K562 (cell line): ENCODE results near the gene CDK9. TPM values are rescaled to one million over a fixed set of nuclear protein-coding genes. Genes with fewer than 3 reads are reported as not detected.
A peak's percentile ranks its signal among the peaks of the same experiment; 100 is the strongest.

Experiments used
- BDP1 ChIP-seq: IDR thresholded peaks from 3 replicates; pipeline ENCODE4 v1.6.1; 2011; ENCODE audit not compliant: insufficient read length, insufficient read depth
- DMBX1 ChIP-seq: fragments of 250-450 bp; sonication (Bioruptor Pico); IDR thresholded peaks from 2 replicates; pipeline ENCODE4 v1.8.0; 2022; ENCODE audit warnings: inconsistent platforms, mild to moderate bottlenecking, moderate library complexity, borderline replicate concordance
- DPF2 ChIP-seq: fragments of 450-650 bp; IDR thresholded peaks from 2 replicates; pipeline ENCODE4 v1.6.1; 2016
- EP300 ChIP-seq: IDR thresholded peaks from 2 replicates; pipeline ENCODE4 v1.6.1; 2012; ENCODE audit warnings: low read length, improper control_type of control experiment
- NR2C1 ChIP-seq, 2 experiments: fragments of 450-650 bp; IDR thresholded peaks; 2 replicates each; pipeline ENCODE4 v1.6.1; 2017; ENCODE audit warnings: mild to moderate bottlenecking in 2 of 2, antibody characterized with exemption in 1 of 2, inconsistent platforms in 1 of 2, missing compliant biosample characterization in 1 of 2, missing genetic modification characterization in 1 of 2
- NR2F6 ChIP-seq: fragments of 450-650 bp; formaldehyde crosslinking; IDR thresholded peaks from 2 replicates; pipeline ENCODE4 v1.4.0; 2020; ENCODE audit warnings: mild to moderate bottlenecking
- RAD21 ChIP-seq, 2 experiments: fragments of 250-450 bp in 1 of 2; fragments of 450-650 bp in 1 of 2; sonication (Bioruptor Pico) in 1 of 2; formaldehyde crosslinking in 1 of 2; IDR thresholded peaks in 1 of 2; conservative IDR thresholded peaks in 1 of 2; 2 replicates each; pipeline versions ENCODE4 v1.4.0 to v1.8.0; 2020 to 2022; ENCODE audit warnings: mild to moderate bottlenecking in 2 of 2, moderate library complexity in 1 of 2
- RBFOX2 ChIP-seq: fragments of 200-400 bp; formaldehyde crosslinking; IDR thresholded peaks from 2 replicates; pipeline ENCODE4 v1.6.1; 2017; ENCODE audit warnings: low read depth, mild to moderate bottlenecking, low read length, moderate library complexity
- RFX5 ChIP-seq: IDR thresholded peaks from 2 replicates; pipeline ENCODE4 v1.6.1; 2011; ENCODE audit warnings: low read depth, mild to moderate bottlenecking, improper control_type of control experiment, low read length
- U2AF1 ChIP-seq: fragments of 200-400 bp; formaldehyde crosslinking; optimal IDR thresholded peaks from 2 replicates; pipeline ENCODE3; 2017; ENCODE audit warnings: mild to moderate bottlenecking, low read depth, low read length, moderate library complexity
- polyA plus RNA-seq, 8 experiments: library from polyadenylated mRNA; depleted of rRNA in 4 of 8; stranded (reverse) in 5 of 8; unstranded in 3 of 8; fragments of >200 nt; fragmentation: Nextera tagmentation in 2 of 8; fragmentation: Illumina TruSeq in 1 of 8; extraction: Ambion mirVana in 2 of 8; extraction: Trizol in 1 of 8; gene quantifications; 2 replicates each; pipeline versions ENCODE4 v1.2.1 to v1.2.3, GENCODE V29; 2011 to 2014; ENCODE audit warnings: inconsistent platforms in 1 of 8, missing spikeins in 1 of 8
- total RNA-seq, 7 experiments: library from RNA; depleted of rRNA in 6 of 7; stranded (reverse); fragments of >200 nt in 6 of 7; fragmentation: Illumina TruSeq in 2 of 7; extraction: Trizol in 2 of 7; gene quantifications; 2 replicates each; pipeline versions ENCODE4 v1.2.1 to v1.2.3, GENCODE V29; 2011 to 2021; ENCODE audit warnings: low replicate concordance in 1 of 7
- TF ChIP-seq, protein P1 (sequence below), 2 experiments: fragments of 150-350 bp in 1 of 2; IDR thresholded peaks; 2 replicates each; pipeline ENCODE4 v1.6.1; 2012 to 2016; ENCODE audit warnings: low read depth in 2 of 2, low read length in 2 of 2, mild to moderate bottlenecking in 1 of 2, moderate library complexity in 1 of 2
- TF ChIP-seq, protein P2 (sequence below), 2 experiments: fragments of 450-650 bp; conservative IDR thresholded peaks; 2 replicates each; pipeline ENCODE4 v1.6.1; 2017; ENCODE audit warnings: mild to moderate bottlenecking in 2 of 2, moderate library complexity in 2 of 2
- TF ChIP-seq, protein P3 (sequence below): fragments of 250-450 bp; sonication (Bioruptor Pico); IDR thresholded peaks from 2 replicates; pipeline ENCODE4 v1.4.0; 2020; ENCODE audit warnings: mild to moderate bottlenecking, moderate library complexity
- TF ChIP-seq, protein P4 (sequence below): fragments of 250-450 bp; sonication (Bioruptor Pico); IDR thresholded peaks from 2 replicates; pipeline ENCODE4 v1.5.0; 2021
- TF ChIP-seq, protein P5 (sequence below): sonication (generic); formaldehyde crosslinking; IDR thresholded peaks from 2 replicates; pipeline ENCODE4 v1.8.0; 2023; ENCODE audit warnings: mild to moderate bottlenecking, missing genetic modification reagents

Gene CDK9
- total and polyA plus RNA-seq, 9 of the 15 experiments (the other 6 are each of a cell fraction or from before 2014, with no cell fraction given), result 4.2 to 78.6 (median 33.0) TPM

DNA sequence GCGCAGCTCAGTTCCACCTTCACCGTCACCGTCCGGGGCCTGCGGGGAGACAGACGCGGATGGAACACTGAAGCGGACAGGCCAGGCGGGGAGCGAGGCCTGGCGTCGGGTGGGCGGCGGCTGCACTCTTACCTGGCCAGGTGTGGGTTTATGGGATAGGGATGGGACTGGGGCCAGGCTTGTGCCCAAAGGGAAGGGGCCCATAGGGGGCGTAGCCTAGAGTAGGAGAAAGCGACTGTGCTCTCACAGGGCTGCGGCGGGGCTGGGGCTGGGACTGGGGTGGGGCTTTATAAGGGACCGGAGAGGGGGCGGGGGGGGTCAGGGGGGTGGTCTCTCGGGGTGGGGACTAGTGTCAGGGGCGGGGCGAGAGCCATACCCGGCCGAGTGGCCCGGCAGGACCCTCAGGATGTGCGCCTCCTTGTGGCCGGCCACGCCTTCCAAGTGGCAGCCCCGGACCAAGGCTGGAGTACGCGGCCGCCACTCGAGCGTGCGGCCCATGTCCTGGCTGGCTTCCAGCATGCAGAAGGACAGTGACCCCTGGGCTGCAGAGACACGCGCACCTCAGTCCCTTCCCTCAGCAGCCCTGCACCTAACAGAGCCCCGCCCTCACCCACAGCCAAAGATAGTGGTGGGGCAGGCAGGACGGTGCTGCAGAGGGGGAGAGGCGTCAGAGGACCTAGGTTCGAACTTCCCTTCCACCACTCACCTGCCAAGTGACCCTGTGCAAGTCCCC is 39.7 kb downstream of the CDK9 start (continued):
- TF ChIP-seq, protein P1, sequence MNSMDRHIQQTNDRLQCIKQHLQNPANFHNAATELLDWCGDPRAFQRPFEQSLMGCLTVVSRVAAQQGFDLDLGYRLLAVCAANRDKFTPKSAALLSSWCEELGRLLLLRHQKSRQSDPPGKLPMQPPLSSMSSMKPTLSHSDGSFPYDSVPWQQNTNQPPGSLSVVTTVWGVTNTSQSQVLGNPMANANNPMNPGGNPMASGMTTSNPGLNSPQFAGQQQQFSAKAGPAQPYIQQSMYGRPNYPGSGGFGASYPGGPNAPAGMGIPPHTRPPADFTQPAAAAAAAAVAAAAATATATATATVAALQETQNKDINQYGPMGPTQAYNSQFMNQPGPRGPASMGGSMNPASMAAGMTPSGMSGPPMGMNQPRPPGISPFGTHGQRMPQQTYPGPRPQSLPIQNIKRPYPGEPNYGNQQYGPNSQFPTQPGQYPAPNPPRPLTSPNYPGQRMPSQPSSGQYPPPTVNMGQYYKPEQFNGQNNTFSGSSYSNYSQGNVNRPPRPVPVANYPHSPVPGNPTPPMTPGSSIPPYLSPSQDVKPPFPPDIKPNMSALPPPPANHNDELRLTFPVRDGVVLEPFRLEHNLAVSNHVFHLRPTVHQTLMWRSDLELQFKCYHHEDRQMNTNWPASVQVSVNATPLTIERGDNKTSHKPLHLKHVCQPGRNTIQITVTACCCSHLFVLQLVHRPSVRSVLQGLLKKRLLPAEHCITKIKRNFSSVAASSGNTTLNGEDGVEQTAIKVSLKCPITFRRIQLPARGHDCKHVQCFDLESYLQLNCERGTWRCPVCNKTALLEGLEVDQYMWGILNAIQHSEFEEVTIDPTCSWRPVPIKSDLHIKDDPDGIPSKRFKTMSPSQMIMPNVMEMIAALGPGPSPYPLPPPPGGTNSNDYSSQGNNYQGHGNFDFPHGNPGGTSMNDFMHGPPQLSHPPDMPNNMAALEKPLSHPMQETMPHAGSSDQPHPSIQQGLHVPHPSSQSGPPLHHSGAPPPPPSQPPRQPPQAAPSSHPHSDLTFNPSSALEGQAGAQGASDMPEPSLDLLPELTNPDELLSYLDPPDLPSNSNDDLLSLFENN (IDR thresholded peaks at IDR 0.05; ENCODE audit: low read depth in 2 of 2, low read length in 2 of 2), result no peak
- TF ChIP-seq EP300 (no peak), DPF2 (0 out of 2 replicates have a peak, but pooled peaks have one; percentile 11), RBFOX2 (0 out of 2 replicates have a peak, but pooled peaks have one; percentile 37), U2AF1 (no peak), NR2F6 (CRISPR knock-in tag) (no peak), RFX5 (no peak), BDP1 (no peak), NR2C1 (IDR thresholded peaks at IDR 0.05) (no peak), NR2C1 (tag; IDR thresholded peaks at IDR 0.05) (no peak), RAD21 (CRISPR knock-in tag; conservative IDR thresholded peaks at IDR 0.05 in 1 of 2, IDR thresholded peaks at IDR 0.05 in 1 of 2) (peak in 1 of 2 experiments; percentile 53; a peak in 2 of 4 replicates), DMBX1 (CRISPR knock-in tag) (no peak)
- TF ChIP-seq, protein P2, sequence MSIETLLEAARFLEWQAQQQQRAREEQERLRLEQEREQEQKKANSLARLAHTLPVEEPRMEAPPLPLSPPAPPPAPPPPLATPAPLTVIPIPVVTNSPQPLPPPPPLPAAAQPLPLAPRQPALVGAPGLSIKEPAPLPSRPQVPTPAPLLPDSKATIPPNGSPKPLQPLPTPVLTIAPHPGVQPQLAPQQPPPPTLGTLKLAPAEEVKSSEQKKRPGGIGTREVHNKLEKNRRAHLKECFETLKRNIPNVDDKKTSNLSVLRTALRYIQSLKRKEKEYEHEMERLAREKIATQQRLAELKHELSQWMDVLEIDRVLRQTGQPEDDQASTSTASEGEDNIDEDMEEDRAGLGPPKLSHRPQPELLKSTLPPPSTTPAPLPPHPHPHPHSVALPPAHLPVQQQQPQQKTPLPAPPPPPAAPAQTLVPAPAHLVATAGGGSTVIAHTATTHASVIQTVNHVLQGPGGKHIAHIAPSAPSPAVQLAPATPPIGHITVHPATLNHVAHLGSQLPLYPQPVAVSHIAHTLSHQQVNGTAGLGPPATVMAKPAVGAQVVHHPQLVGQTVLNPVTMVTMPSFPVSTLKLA (conservative IDR thresholded peaks at IDR 0.05), result peak in 1 of 2 experiments; percentile 45; a peak in 1 of 4 replicates
- TF ChIP-seq, protein P3, sequence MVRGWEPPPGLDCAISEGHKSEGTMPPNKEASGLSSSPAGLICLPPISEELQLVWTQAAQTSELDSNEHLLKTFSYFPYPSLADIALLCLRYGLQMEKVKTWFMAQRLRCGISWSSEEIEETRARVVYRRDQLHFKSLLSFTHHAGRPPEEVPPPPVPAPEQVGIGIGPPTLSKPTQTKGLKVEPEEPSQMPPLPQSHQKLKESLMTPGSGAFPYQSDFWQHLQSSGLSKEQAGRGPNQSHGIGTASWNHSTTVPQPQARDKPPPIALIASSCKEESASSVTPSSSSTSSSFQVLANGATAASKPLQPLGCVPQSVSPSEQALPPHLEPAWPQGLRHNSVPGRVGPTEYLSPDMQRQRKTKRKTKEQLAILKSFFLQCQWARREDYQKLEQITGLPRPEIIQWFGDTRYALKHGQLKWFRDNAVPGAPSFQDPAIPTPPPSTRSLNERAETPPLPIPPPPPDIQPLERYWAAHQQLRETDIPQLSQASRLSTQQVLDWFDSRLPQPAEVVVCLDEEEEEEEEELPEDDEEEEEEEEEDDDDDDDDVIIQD (CRISPR knock-in tag), result no peak
- TF ChIP-seq, protein P4, sequence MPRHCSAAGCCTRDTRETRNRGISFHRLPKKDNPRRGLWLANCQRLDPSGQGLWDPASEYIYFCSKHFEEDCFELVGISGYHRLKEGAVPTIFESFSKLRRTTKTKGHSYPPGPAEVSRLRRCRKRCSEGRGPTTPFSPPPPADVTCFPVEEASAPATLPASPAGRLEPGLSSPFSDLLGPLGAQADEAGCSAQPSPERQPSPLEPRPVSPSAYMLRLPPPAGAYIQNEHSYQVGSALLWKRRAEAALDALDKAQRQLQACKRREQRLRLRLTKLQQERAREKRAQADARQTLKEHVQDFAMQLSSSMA (CRISPR knock-in tag), result no peak
- TF ChIP-seq, protein P5, sequence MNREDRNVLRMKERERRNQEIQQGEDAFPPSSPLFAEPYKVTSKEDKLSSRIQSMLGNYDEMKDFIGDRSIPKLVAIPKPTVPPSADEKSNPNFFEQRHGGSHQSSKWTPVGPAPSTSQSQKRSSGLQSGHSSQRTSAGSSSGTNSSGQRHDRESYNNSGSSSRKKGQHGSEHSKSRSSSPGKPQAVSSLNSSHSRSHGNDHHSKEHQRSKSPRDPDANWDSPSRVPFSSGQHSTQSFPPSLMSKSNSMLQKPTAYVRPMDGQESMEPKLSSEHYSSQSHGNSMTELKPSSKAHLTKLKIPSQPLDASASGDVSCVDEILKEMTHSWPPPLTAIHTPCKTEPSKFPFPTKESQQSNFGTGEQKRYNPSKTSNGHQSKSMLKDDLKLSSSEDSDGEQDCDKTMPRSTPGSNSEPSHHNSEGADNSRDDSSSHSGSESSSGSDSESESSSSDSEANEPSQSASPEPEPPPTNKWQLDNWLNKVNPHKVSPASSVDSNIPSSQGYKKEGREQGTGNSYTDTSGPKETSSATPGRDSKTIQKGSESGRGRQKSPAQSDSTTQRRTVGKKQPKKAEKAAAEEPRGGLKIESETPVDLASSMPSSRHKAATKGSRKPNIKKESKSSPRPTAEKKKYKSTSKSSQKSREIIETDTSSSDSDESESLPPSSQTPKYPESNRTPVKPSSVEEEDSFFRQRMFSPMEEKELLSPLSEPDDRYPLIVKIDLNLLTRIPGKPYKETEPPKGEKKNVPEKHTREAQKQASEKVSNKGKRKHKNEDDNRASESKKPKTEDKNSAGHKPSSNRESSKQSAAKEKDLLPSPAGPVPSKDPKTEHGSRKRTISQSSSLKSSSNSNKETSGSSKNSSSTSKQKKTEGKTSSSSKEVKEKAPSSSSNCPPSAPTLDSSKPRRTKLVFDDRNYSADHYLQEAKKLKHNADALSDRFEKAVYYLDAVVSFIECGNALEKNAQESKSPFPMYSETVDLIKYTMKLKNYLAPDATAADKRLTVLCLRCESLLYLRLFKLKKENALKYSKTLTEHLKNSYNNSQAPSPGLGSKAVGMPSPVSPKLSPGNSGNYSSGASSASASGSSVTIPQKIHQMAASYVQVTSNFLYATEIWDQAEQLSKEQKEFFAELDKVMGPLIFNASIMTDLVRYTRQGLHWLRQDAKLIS (CRISPR knock-in tag), result no peak
